D721Med (cell line): ENCODE data around the gene MRAP2.
"Not testable (repeated sequence)": the region's sequence is repeated elsewhere in the genome, so short reads cannot be mapped to it uniquely, and the experiment has no call there.

ENCODE experiments used
- DNase-seq: peaks from one replicate; pipeline ENCODE4 v3.0.0; 2011; ENCODE audit warnings: low spot score; ENCODE audit not compliant: insufficient read length
- FAIRE-seq: peaks from 2 replicates; lab custom pipeline; 2011; peaks lifted over from hg19 to GRCh38; lab: Jason Lieb, UNC
- CTCF ChIP-seq: IDR thresholded peaks from 2 replicates; pipeline ENCODE4 v1.5.1; 2012; ENCODE audit warnings: mild to moderate bottlenecking, control low read depth; ENCODE audit not compliant: insufficient read depth; ENCODE audit errors: missing control alignments

The MRAP2 gene

GRCh38 chr6:84086545-84087429 lies 53.2 kb downstream of the MRAP2 start:
- no peak for TF ChIP-seq CTCF
- no peak for FAIRE-seq
- DNase-seq = no peak

- FAIRE-seq (no peak), DNase-seq (no peak)
- no peak for TF ChIP-seq CTCF
Measured at GRCh38 chr6:84089081-84089480, 55.5 kb downstream of the MRAP2 start.

GRCh38 chr6:84089552-84089951 lies 56.0 kb downstream of the MRAP2 start:
- no peak for TF ChIP-seq CTCF
- DNase-seq (no peak), FAIRE-seq (no peak)

- DNase-seq (no peak), FAIRE-seq (no peak)
- no peak for TF ChIP-seq CTCF
Measured at GRCh38 chr6:84093441-84094435, 60.2 kb downstream of the MRAP2 start.

- no peak for DNase-seq
- no peak for FAIRE-seq
- no peak for TF ChIP-seq CTCF
Measured at GRCh38 chr6:84095156-84095555, 61.6 kb downstream of the MRAP2 start.

GRCh38 chr6:84103029-84103428 lies 69.5 kb downstream of the MRAP2 start:
- no peak for TF ChIP-seq CTCF
- FAIRE-seq = no peak
- DNase-seq = no peak

- FAIRE-seq, DNase-seq: not testable (repeated sequence)
Measured at GRCh38 chr6:84105215-84105924, 71.8 kb downstream of the MRAP2 start.
